Measurements from ENCODE around the gene RTL1. TPM values are rescaled to one million over a fixed set of nuclear protein-coding genes. Genes with fewer than 3 reads are reported as not detected.

RTL1 gene
- total RNA-seq, 1 donor from 2014 or later = not detected

GRCh38 chr14:100857233-100857922 is 46.1 kb downstream of the RTL1 start:
- intact Hi-C loops (cut with DNase I) = no loop called here
- no peak for DNase-seq
- no peaks in the 10 kb centered on the region for H3K4me1 ChIP-seq
- H3K27me3 ChIP-seq = peaks cover 7% of the 10 kb centered on the region
- H3K9me3 ChIP-seq = no peaks in the 10 kb centered on the region
- TF ChIP-seq, protein P1, sequence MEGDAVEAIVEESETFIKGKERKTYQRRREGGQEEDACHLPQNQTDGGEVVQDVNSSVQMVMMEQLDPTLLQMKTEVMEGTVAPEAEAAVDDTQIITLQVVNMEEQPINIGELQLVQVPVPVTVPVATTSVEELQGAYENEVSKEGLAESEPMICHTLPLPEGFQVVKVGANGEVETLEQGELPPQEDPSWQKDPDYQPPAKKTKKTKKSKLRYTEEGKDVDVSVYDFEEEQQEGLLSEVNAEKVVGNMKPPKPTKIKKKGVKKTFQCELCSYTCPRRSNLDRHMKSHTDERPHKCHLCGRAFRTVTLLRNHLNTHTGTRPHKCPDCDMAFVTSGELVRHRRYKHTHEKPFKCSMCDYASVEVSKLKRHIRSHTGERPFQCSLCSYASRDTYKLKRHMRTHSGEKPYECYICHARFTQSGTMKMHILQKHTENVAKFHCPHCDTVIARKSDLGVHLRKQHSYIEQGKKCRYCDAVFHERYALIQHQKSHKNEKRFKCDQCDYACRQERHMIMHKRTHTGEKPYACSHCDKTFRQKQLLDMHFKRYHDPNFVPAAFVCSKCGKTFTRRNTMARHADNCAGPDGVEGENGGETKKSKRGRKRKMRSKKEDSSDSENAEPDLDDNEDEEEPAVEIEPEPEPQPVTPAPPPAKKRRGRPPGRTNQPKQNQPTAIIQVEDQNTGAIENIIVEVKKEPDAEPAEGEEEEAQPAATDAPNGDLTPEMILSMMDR (IDR thresholded peaks at IDR 0.05) = no peak
- no peak overlapping the region for H3K27ac ChIP-seq
- no peak overlapping the region for H3K4me3 ChIP-seq
- no peak for ATAC-seq
- no peaks in the 10 kb centered on the region for H3K36me3 ChIP-seq

DNA sequence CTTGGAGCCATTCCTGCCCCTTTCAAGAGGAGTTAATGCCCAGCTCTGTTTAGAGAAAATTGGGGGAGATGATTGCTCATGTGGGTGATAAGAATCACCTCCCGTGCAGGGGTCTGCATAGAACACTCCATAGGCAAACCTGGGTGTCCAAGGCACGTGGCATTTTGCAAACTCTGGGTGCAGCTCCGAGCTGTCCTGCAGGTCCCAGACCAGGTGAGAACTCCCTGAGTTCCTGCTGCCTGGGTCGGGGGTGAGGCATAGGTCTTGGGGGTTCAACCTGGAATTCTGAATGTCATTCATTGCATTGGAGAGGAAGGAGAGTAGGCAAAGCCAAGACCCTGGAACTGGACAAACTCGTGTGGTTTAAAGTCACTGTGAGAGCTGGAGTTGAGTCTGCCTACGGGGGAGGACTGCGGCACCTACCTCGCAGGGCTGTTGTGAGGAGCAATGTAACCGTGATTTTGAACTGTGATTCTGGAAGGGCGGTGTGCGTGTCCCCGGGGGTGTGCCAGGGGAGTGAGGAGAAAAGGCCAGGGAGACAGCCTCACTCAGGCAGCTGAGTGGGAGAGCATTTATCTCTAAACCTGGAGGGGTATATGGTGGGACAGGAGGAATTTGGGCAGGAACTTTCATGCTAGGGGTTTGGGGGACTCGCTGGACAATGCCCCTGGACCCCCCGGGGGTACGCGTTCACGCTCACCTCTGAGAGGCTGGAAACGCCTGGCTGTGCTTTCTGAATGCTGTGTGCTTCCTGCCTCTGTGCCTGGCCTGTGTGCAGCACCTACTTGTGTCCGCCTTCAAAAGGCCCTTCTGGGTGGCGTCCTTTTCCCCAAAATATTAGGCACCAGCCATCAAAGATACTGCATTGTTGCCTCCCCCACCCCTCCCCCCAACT is 47.2 kb downstream of the RTL1 start:
- H3K4me1 ChIP-seq = no peaks in the 10 kb centered on the region
- H3K27me3 ChIP-seq = peaks cover 7% of the 10 kb centered on the region
- no peaks in the 10 kb centered on the region for H3K9me3 ChIP-seq
- no peak for ATAC-seq
- intact Hi-C loops (cut with DNase I) = no loop called here
- no peak for DNase-seq
- H3K36me3 ChIP-seq = no peaks in the 10 kb centered on the region
- no peak overlapping the region for H3K4me3 ChIP-seq
- H3K27ac ChIP-seq = no peak overlapping the region
- TF ChIP-seq, protein P1 (IDR thresholded peaks at IDR 0.05) = no peak

DNA sequence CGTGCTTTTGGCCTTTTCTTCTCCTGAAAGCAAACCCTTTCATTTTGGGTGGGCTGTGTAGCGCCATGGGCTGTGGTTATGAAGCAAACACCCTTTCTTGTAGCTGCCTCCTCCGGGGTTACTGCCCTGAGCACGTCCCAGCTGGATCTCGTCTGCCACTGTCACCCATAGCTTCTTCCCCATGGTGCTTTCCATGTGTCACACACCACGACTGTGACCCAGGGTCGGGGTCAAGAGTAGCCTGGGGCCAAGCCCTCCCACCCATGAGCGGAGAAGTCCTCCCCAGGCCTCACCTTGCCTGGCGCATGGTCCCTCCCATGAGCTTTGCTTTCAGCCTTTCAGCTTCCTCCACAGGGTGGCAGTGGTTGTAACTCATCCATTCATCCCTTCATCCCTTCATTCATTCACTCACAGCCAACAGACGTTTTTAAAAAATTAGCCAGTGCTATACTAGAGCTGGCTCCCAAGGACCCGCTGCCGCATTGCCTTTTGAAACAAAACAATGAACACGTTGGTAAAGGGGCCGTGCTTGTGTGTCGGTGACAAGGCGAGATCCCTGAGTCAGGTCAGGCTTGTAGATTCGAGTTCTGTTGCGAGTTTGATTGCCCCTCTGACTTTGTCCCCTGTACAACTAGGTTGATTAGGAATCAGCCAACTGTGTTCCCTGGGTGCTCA is 48.1 kb downstream of the RTL1 start:
- ATAC-seq (no peak), DNase-seq (no peak)
- Histone ChIP-seq H3K27me3 (peaks cover 7% of the 10 kb centered on the region), H3K36me3 (no peaks in the 10 kb centered on the region), H3K27ac (no peak overlapping the region), H3K4me1 (no peaks in the 10 kb centered on the region), H3K4me3 (no peak overlapping the region), H3K9me3 (no peaks in the 10 kb centered on the region)
- TF ChIP-seq, protein P1 (IDR thresholded peaks at IDR 0.05) = no peak
- intact Hi-C loops (cut with DNase I) = no loop called here

- H3K27me3 ChIP-seq = peaks cover 7% of the 10 kb centered on the region
- no peaks in the 10 kb centered on the region for H3K36me3 ChIP-seq
- no peak for ATAC-seq
- H3K4me1 ChIP-seq = no peaks in the 10 kb centered on the region
- H3K4me3 ChIP-seq = no peak overlapping the region
- TF ChIP-seq, protein P1 (IDR thresholded peaks at IDR 0.05) = no peak
- intact Hi-C loops (cut with DNase I) = no loop called here
- H3K27ac ChIP-seq = no peak overlapping the region
- no peak for DNase-seq
- H3K9me3 ChIP-seq = no peaks in the 10 kb centered on the region
Measured at GRCh38 chr14:100854435-100854834, 49.1 kb downstream of the RTL1 start.

- no peak for DNase-seq
- no peaks in the 10 kb centered on the region for H3K27me3 ChIP-seq
Measured at GRCh38 chr14:100851946-100852620, 51.4 kb downstream of the RTL1 start.

More at GRCh38 chr14:100851946-100852620, 51.4 kb downstream of the RTL1 start:
- intact Hi-C loops (cut with DNase I) = no loop called here
- Histone ChIP-seq H3K27ac (no peak overlapping the region), H3K36me3 (no peaks in the 10 kb centered on the region), H3K9me3 (no peaks in the 10 kb centered on the region), H3K4me1 (no peaks in the 10 kb centered on the region), H3K4me3 (no peak overlapping the region)
- TF ChIP-seq, protein P1 (IDR thresholded peaks at IDR 0.05) = no peak
- ATAC-seq = no peak
